IgD-negative memory B cell (primary cell): ENCODE data around the gene CAND1. TPM values are rescaled to one million over a fixed set of nuclear protein-coding genes. Genes with fewer than 3 reads are reported as not detected.

Experiments used
- H3K27ac Mint-ChIP-seq, 3 donors: one replicate each; pipeline ENCODE4 v1.8.0; 2020 to 2022; ENCODE audit warnings: mild to moderate bottlenecking in 3 of 3, mixed read lengths in 3 of 3, moderate library complexity in 1 of 3
- H3K27me3 Mint-ChIP-seq: one replicate; pipeline ENCODE4 v1.8.0; 2021; ENCODE audit warnings: mixed read lengths
- H3K36me3 Mint-ChIP-seq: one replicate; pipeline ENCODE4 v1.8.0; 2020; ENCODE audit warnings: mild to moderate bottlenecking, mixed read lengths
- H3K4me1 Mint-ChIP-seq, 3 donors: one replicate each; pipeline ENCODE4 v1.8.0; 2020 to 2022; ENCODE audit warnings: mixed read lengths in 3 of 3, mild to moderate bottlenecking in 1 of 3
- H3K4me3 Mint-ChIP-seq, 4 donors: one replicate each; pipeline ENCODE4 v1.8.0; 2020 to 2022; ENCODE audit warnings: mild to moderate bottlenecking in 4 of 4, mixed read lengths in 4 of 4, moderate library complexity in 3 of 4
- H3K9me3 Mint-ChIP-seq, 3 donors: one replicate each; pipeline ENCODE4 v1.8.0; 2020 to 2021; ENCODE audit warnings: mixed read lengths in 3 of 3, mild to moderate bottlenecking in 1 of 3
- polyA plus RNA-seq: library from polyadenylated mRNA; unstranded; fragments of 300-500 nt; fragmentation: Illumina TruSeq; gene quantifications from one replicate; pipeline ENCODE4 v1.2.3, GENCODE V29; 2021

The CAND1 gene
- polyA plus RNA-seq: 49.0 TPM

- Mint-ChIP-seq H3K4me1 (peaks cover 12 to 34% (median 27%) of the 10 kb centered on the region in 3 donors), H3K27me3 (no peaks in the 10 kb centered on the region)
Measured at GRCh38 chr12:67268896-67269632, at the start of gene CAND1. CAND1 (plus strand) TSS chr12:67269358; CDS start chr12:67269718, 360 bp downstream.

GRCh38 chr12:67220065-67220464, 49.1 kb upstream of the CAND1 start:
- Mint-ChIP-seq H3K27me3 (peaks cover 3% of the 10 kb centered on the region), H3K4me3 (no peak overlapping the region), H3K36me3 (no peaks in the 10 kb centered on the region), H3K4me1 (peaks cover 0 to 7% (median 0%) of the 10 kb centered on the region in 3 donors), H3K9me3 (no peaks in the 10 kb centered on the region), H3K27ac (no peak overlapping the region)

More at GRCh38 chr12:67268896-67269632, at the start of gene CAND1:
- Mint-ChIP-seq H3K4me3 (peak within 1 kb of the TSS; percentile 90 to 98 (median 93)), H3K36me3 (peaks cover under 1% of the 10 kb centered on the region), H3K9me3 (no peaks in the 10 kb centered on the region), H3K27ac (peak within 1 kb of the TSS; percentile 93 to 100 (median 99))

GRCh38 chr12:67222302-67222701, 46.9 kb upstream of the CAND1 start:
- Mint-ChIP-seq H3K9me3 (peaks cover 0 to 2% (median 0%) of the 10 kb centered on the region in 3 donors), H3K27ac (no peak overlapping the region), H3K36me3 (no peaks in the 10 kb centered on the region), H3K27me3 (peaks cover 3% of the 10 kb centered on the region), H3K4me3 (peak overlapping the region in 1 of 4 donors; percentile 46), H3K4me1 (peaks cover 0 to 7% (median 0%) of the 10 kb centered on the region in 3 donors)

GRCh38 chr12:67223225-67223624, 45.9 kb upstream of the CAND1 start:
- H3K27me3 Mint-ChIP-seq: no peaks in the 10 kb centered on the region
- peaks cover 0 to 2% (median 0%) of the 10 kb centered on the region in 3 donors for H3K9me3 Mint-ChIP-seq
- peaks cover 0 to 7% (median 0%) of the 10 kb centered on the region in 3 donors for H3K4me1 Mint-ChIP-seq
- H3K4me3 Mint-ChIP-seq: peak overlapping the region in 1 of 4 donors; percentile 39
- no peak overlapping the region for H3K27ac Mint-ChIP-seq
- no peaks in the 10 kb centered on the region for H3K36me3 Mint-ChIP-seq

GRCh38 chr12:67237231-67237630, 31.9 kb upstream of the CAND1 start:
- Mint-ChIP-seq H3K36me3 (no peaks in the 10 kb centered on the region), H3K27ac (no peak overlapping the region), H3K27me3 (peaks cover 3% of the 10 kb centered on the region), H3K4me3 (no peak overlapping the region), H3K9me3 (peaks cover 2 to 7% (median 6%) of the 10 kb centered on the region in 3 donors), H3K4me1 (no peaks in the 10 kb centered on the region)

- H3K4me1 Mint-ChIP-seq: no peaks in the 10 kb centered on the region
- no peak overlapping the region for H3K27ac Mint-ChIP-seq
- H3K27me3 Mint-ChIP-seq: peaks cover 3% of the 10 kb centered on the region
- no peaks in the 10 kb centered on the region for H3K36me3 Mint-ChIP-seq
- peaks cover 2 to 7% (median 6%) of the 10 kb centered on the region in 3 donors for H3K9me3 Mint-ChIP-seq
- no peak overlapping the region for H3K4me3 Mint-ChIP-seq
Measured at GRCh38 chr12:67239061-67239460, 30.1 kb upstream of the CAND1 start.

- Mint-ChIP-seq H3K4me3 (no peak overlapping the region), H3K27me3 (no peaks in the 10 kb centered on the region), H3K36me3 (no peaks in the 10 kb centered on the region), H3K9me3 (no peaks in the 10 kb centered on the region), H3K4me1 (no peaks in the 10 kb centered on the region), H3K27ac (no peak overlapping the region)
Measured at GRCh38 chr12:67241482-67241881, 27.7 kb upstream of the CAND1 start.

- Mint-ChIP-seq H3K27ac (no peak overlapping the region), H3K4me1 (no peaks in the 10 kb centered on the region), H3K36me3 (no peaks in the 10 kb centered on the region), H3K9me3 (no peaks in the 10 kb centered on the region), H3K4me3 (no peak overlapping the region), H3K27me3 (no peaks in the 10 kb centered on the region)
Measured at GRCh38 chr12:67243260-67243659, 25.9 kb upstream of the CAND1 start.

- no peaks in the 10 kb centered on the region for H3K9me3 Mint-ChIP-seq
- no peak overlapping the region for H3K27ac Mint-ChIP-seq
- no peaks in the 10 kb centered on the region for H3K36me3 Mint-ChIP-seq
- H3K4me3 Mint-ChIP-seq: no peak overlapping the region
- H3K27me3 Mint-ChIP-seq: no peaks in the 10 kb centered on the region
- no peaks in the 10 kb centered on the region for H3K4me1 Mint-ChIP-seq
Measured at GRCh38 chr12:67245571-67245970, 23.6 kb upstream of the CAND1 start.

- H3K4me1 Mint-ChIP-seq: no peaks in the 10 kb centered on the region
- H3K27ac Mint-ChIP-seq: no peak overlapping the region
- H3K4me3 Mint-ChIP-seq: no peak overlapping the region
- peaks cover 0 to 1% (median 0%) of the 10 kb centered on the region in 3 donors for H3K9me3 Mint-ChIP-seq
- H3K36me3 Mint-ChIP-seq: no peaks in the 10 kb centered on the region
- H3K27me3 Mint-ChIP-seq: no peaks in the 10 kb centered on the region
Measured at GRCh38 chr12:67251012-67251411, 18.1 kb upstream of the CAND1 start.

GRCh38 chr12:67254372-67255026, 14.7 kb upstream of the CAND1 start:
- Mint-ChIP-seq H3K4me1 (no peaks in the 10 kb centered on the region), H3K27ac (no peak overlapping the region), H3K9me3 (peaks cover 0 to 1% (median 0%) of the 10 kb centered on the region in 3 donors), H3K27me3 (no peaks in the 10 kb centered on the region), H3K36me3 (no peaks in the 10 kb centered on the region), H3K4me3 (no peak overlapping the region)

- H3K27ac Mint-ChIP-seq: no peak overlapping the region
- no peaks in the 10 kb centered on the region for H3K27me3 Mint-ChIP-seq
- H3K36me3 Mint-ChIP-seq: no peaks in the 10 kb centered on the region
- no peaks in the 10 kb centered on the region for H3K4me1 Mint-ChIP-seq
- peak overlapping the region in 1 of 4 donors; percentile 50 for H3K4me3 Mint-ChIP-seq
- peaks cover 0 to 1% (median 0%) of the 10 kb centered on the region in 3 donors for H3K9me3 Mint-ChIP-seq
Measured at GRCh38 chr12:67256649-67257048, 12.5 kb upstream of the CAND1 start.

- Mint-ChIP-seq H3K27me3 (no peaks in the 10 kb centered on the region), H3K36me3 (no peaks in the 10 kb centered on the region), H3K27ac (no peak overlapping the region), H3K4me1 (peaks cover 2 to 7% (median 4%) of the 10 kb centered on the region in 3 donors), H3K4me3 (no peak overlapping the region), H3K9me3 (no peaks in the 10 kb centered on the region)
Measured at GRCh38 chr12:67263471-67263870, 5.7 kb upstream of the CAND1 start.

- peak overlapping the region; percentile 93 to 100 (median 99) for H3K27ac Mint-ChIP-seq
- H3K4me1 Mint-ChIP-seq: peaks cover 11 to 31% (median 25%) of the 10 kb centered on the region in 3 donors
- H3K27me3 Mint-ChIP-seq: no peaks in the 10 kb centered on the region
- H3K36me3 Mint-ChIP-seq: no peaks in the 10 kb centered on the region
- H3K4me3 Mint-ChIP-seq: peak overlapping the region; percentile 90 to 98 (median 93)
- H3K9me3 Mint-ChIP-seq: no peaks in the 10 kb centered on the region
Measured at GRCh38 chr12:67268335-67268895, 743 bp upstream of the CAND1 start.
